Prostate gland (tissue), 2 donors: ENCODE measurements around the gene ENPP6. TPM values are rescaled to one million over a fixed set of nuclear protein-coding genes. Genes with fewer than 3 reads are reported as not detected.

Experiments
- DNase-seq: peaks from one replicate; pipeline ENCODE4 v3.0.0-alpha.2; 2019; ENCODE audit warnings: low spot score
- H3K27ac ChIP-seq, 2 donors: fragments of 200-600 bp; sonication (generic); 2 replicates each; pipeline ENCODE4 v1.5.1; 2017 to 2019
- H3K27me3 ChIP-seq: fragments of 200-600 bp; sonication (generic); replicated peaks from 2 replicates; pipeline ENCODE4 v1.5.1; 2019; ENCODE audit not compliant: insufficient read depth
- H3K36me3 ChIP-seq, 2 donors: fragments of 200-600 bp; sonication (generic); 1 replicate in 1 of 2; 2 replicates in 1 of 2; pipeline versions ENCODE4 v1.5.1 to v1.8.1; 2017 to 2019
- H3K4me1 ChIP-seq: fragments of 200-600 bp; sonication (generic); replicated peaks from 2 replicates; pipeline ENCODE4 v1.5.1; 2019
- H3K4me3 ChIP-seq, 2 donors: fragments of 200-600 bp; sonication (generic); 2 replicates each; pipeline ENCODE4 v1.5.1; 2017 to 2019
- H3K9me3 ChIP-seq: fragments of 200-600 bp; sonication (generic); 2 replicates; pipeline ENCODE4 v1.5.1; 2017
- POLR2A ChIP-seq: fragments of 450-650 bp; IDR thresholded peaks from one replicate; pipeline ENCODE4 v1.6.1; 2016; ENCODE audit warnings: antibody characterized with exemption, mild to moderate bottlenecking
- POLR2AphosphoS5 ChIP-seq: sonication (generic); formaldehyde crosslinking; IDR thresholded peaks from one replicate; pipeline ENCODE4 v1.6.1; 2017; ENCODE audit warnings: antibody characterized with exemption
- WGBS: methylation state at CpG from one replicate; pipeline ENCODE4 v1.1.5; 2018; 5-methylcytosine and 5-hydroxymethylcytosine counted together
- intact Hi-C: fragments of 100-400 bp; cut with DNase I; formaldehyde crosslinking; loops from one replicate; pipeline ENCODE4 v1.14.2; 2022
- total RNA-seq, 2 donors: library from RNA; depleted of rRNA; stranded (reverse); fragments of >200 nt; gene quantifications; one replicate each; pipeline ENCODE4 v1.1.0, GENCODE V29; 2016
- TF ChIP-seq, protein P1 (sequence below), 4 experiments: fragments of 200-600 bp in 2 of 4; fragments of 450-650 bp in 2 of 4; sonication (generic) in 2 of 4; IDR thresholded peaks; 1 replicate in 3 of 4; 2 replicates in 1 of 4; pipeline ENCODE4 v1.5.1; 2016 to 2019; ENCODE audit warnings: antibody characterized with exemption in 4 of 4, mild to moderate bottlenecking in 2 of 4, moderate library complexity in 2 of 4

Gene ENPP6
- total RNA-seq, 2 donors from 2014 or later: 0.68 to 5.9 TPM

DNA sequence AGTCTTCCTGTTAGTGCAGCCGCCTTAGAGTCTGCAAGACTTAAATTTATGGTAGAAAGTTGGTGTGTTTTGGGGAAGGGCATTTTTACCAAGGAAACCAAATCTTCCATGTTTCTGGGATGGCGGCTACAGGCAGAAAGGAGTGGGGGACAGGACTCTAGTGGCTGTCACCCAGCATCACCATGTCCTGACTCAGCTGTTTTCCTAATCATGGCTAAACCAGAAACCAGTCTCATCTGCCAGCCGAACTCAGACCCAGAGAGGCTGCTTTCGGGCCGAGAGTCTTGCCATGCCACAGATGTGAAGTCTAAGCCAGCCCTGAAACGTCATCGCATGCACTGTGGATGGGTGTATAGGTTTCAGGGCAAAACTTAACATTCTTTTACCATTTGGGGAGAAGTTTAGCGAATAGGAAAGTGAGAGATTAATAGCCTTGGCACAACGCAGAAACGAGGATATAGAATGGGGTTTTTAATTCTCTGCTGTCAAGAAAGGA is 109.6 kb downstream of the ENPP6 start:
- no peaks in the 10 kb centered on the region for H3K27me3 ChIP-seq
- H3K36me3 ChIP-seq: no peaks in the 10 kb centered on the region
- no peaks in the 10 kb centered on the region for H3K9me3 ChIP-seq
- H3K27ac ChIP-seq: no peak overlapping the region
- no peaks in the 10 kb centered on the region for H3K4me1 ChIP-seq
- WGBS: 81% methylated on average over 10 of the region's 10 CpGs
- H3K4me3 ChIP-seq: no peak overlapping the region
- intact Hi-C loops: no loop called here
- DNase-seq: no peak
- TF ChIP-seq, protein P1, sequence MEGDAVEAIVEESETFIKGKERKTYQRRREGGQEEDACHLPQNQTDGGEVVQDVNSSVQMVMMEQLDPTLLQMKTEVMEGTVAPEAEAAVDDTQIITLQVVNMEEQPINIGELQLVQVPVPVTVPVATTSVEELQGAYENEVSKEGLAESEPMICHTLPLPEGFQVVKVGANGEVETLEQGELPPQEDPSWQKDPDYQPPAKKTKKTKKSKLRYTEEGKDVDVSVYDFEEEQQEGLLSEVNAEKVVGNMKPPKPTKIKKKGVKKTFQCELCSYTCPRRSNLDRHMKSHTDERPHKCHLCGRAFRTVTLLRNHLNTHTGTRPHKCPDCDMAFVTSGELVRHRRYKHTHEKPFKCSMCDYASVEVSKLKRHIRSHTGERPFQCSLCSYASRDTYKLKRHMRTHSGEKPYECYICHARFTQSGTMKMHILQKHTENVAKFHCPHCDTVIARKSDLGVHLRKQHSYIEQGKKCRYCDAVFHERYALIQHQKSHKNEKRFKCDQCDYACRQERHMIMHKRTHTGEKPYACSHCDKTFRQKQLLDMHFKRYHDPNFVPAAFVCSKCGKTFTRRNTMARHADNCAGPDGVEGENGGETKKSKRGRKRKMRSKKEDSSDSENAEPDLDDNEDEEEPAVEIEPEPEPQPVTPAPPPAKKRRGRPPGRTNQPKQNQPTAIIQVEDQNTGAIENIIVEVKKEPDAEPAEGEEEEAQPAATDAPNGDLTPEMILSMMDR (IDR thresholded peaks at IDR 0.05): no peak
- TF ChIP-seq POLR2A: no peak
- no peak for TF ChIP-seq POLR2AphosphoS5

DNA sequence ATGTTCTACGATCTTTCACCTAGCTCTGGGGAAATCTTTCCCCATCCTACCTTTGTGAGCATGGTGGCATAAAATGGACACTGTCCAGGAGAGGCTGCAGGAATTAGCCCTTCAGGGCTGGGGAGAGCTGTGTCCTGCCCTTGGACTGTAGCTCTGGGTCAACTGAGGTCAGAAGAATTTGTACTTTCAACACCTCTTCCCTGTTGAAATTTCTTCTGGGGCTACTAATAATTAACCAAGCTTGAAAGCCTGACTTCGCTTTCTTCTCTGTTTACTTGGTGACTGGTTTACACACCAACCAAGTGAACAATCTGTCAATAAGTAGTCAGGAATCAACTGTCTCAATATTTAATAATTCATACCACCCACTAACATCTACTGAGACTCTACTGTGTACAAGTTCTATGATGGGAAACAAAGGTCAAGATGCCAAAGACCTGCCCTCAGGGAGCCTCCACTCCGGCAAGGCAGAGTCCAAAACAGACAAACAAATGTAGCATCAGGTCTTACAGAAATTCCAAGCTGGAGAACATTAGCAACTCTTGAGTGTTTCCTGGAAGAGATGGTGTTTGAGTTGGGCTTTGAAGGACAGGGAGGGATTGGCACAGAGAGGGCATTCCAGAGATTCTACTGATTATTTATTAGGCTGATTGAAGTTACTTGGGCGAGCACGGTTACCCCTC is 113.1 kb downstream of the ENPP6 start:
- H3K27me3 ChIP-seq: no peaks in the 10 kb centered on the region
- intact Hi-C loops: no loop called here
- no peak overlapping the region for H3K4me3 ChIP-seq
- H3K4me1 ChIP-seq: no peaks in the 10 kb centered on the region
- 63% methylated on average over 5 of the region's 5 CpGs for WGBS
- H3K36me3 ChIP-seq: no peaks in the 10 kb centered on the region
- TF ChIP-seq, protein P1 (IDR thresholded peaks at IDR 0.05): no peak
- TF ChIP-seq POLR2A: no peak
- no peak for TF ChIP-seq POLR2AphosphoS5
- no peak for DNase-seq
- no peaks in the 10 kb centered on the region for H3K9me3 ChIP-seq
- H3K27ac ChIP-seq: no peak overlapping the region

- no peaks in the 10 kb centered on the region for H3K4me1 ChIP-seq
- no peak for DNase-seq
- no peak for TF ChIP-seq POLR2A
- no peak for TF ChIP-seq POLR2AphosphoS5
- TF ChIP-seq, protein P1 (IDR thresholded peaks at IDR 0.05): no peak
- H3K4me3 ChIP-seq: no peak overlapping the region
- H3K9me3 ChIP-seq: no peaks in the 10 kb centered on the region
- H3K36me3 ChIP-seq: no peaks in the 10 kb centered on the region
- no peak overlapping the region for H3K27ac ChIP-seq
- WGBS: 86% methylated on average over 16 of the region's 16 CpGs
- intact Hi-C loops: loop anchor here (2.0 kb wide), 1 partner anchor 265 kb away; no protein-coding TSS in a partner anchor
- H3K27me3 ChIP-seq: no peaks in the 10 kb centered on the region
Observed at GRCh38 chr4:184103527-184104264, 114.0 kb downstream of the ENPP6 start.

GRCh38 chr4:184102927-184103326 is 114.7 kb downstream of the ENPP6 start:
- Histone ChIP-seq H3K4me3 (no peak overlapping the region), H3K9me3 (no peaks in the 10 kb centered on the region), H3K27ac (no peak overlapping the region), H3K4me1 (no peaks in the 10 kb centered on the region), H3K27me3 (no peaks in the 10 kb centered on the region), H3K36me3 (no peaks in the 10 kb centered on the region)
- TF ChIP-seq POLR2A (no peak), POLR2AphosphoS5 (no peak)
- TF ChIP-seq, protein P1 (IDR thresholded peaks at IDR 0.05): no peak
- WGBS: 96% methylated on average over 4 of the region's 4 CpGs
- intact Hi-C loops: loop anchor here (2.0 kb wide), 1 partner anchor 264 kb away; no protein-coding TSS in a partner anchor
- DNase-seq: no peak
